GM18505 (cell line): Measurements from ENCODE around the gene ARHGAP35.

Experiments used
- ATAC-seq: cut with Tn5 transposase; IDR thresholded peaks from one replicate; pipeline ENCODE4 v1.9.1; 2021; ENCODE audit not compliant: unreplicated experiment
- POLR2A ChIP-seq: IDR thresholded peaks from 4 replicates; pipeline ENCODE4 v1.6.1; 2011; ENCODE audit warnings: borderline replicate concordance; ENCODE audit not compliant: insufficient read depth, insufficient read length; ENCODE audit errors: extremely low read depth

Gene ARHGAP35

DNA sequence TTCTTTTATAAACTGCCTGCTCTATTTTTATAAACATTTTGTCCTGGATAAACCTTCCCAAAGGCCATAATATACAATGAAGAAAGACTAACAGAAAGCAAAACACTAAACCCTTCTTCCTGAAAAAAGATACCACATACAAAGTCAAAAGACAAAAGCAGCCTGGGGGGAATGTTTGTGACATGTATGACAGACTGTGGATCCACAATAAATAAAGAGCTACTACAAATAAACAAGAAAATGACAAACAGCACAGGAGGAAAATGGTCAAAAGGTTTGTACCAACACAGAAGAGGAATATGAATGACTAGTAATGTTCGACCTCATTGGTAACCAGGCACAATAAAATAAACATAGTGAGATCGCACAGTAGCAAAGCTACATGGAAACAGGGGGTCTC, 29.9 kb upstream of the ARHGAP35 start:
- TF ChIP-seq POLR2A = no peak

DNA sequence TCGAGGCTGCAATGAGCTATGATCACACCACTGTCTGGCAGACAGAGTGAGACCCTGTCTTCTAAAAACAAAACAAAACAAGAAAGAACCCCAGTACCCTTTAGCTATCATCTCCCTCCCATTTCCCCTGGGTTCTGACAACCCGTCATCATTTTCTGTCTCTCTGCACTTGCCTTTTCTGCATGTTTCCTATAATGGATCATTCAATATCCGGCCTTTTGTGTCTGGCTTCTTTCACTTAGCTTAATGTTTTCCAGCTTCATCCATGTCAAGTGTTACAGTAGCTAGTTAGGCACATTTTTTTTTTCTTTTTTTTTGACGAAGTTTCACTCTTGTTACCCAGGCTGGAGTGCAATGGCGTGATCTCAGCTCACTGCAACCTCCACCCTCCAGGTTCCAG, 26.7 kb upstream of the ARHGAP35 start:
- TF ChIP-seq POLR2A = no peak

More for the DNA sequence above, 29.9 kb upstream of the ARHGAP35 start:
- no peak for ATAC-seq

DNA sequence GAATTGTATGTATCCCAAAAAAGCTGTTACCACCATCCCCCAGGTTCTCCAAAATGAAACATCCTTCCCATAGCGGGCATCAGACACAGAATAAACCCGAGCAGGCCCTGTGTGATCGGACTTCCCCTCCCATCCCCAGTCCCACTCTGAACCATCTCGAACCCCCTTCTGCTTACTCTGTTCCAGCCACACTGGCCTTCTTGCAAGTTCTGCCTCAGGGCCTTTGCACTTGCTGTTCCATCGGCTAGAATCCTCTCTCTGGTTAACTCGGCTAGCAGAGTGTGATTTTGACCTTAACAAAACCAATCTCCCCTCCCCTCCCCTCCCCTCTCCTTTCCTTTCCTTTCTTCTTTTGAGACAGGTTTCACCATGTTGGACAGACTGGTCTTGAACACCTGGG, 25.8 kb upstream of the ARHGAP35 start:
- TF ChIP-seq POLR2A = no peak
- no peak for ATAC-seq

More for the DNA sequence above, 26.7 kb upstream of the ARHGAP35 start:
- no peak for ATAC-seq

DNA sequence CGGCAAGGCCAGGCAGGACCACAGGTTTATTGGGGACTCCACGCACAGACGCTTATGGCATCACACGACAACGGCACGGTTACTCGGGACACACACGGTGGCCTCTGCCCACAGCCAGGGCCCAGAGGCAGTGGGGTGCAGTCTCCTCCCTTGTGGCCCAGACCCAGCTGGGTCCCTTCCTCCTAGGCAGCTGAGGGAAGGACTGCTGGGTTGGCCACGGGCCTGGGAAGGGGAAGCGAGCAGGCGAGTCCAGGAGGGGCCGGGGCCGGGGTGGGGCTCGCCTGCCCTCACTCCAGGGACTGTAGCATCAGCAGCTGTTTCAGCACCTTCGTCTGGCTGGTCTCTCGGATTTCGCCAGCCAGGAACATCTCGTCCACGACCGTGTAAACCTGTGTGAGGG, 22.6 kb upstream of the ARHGAP35 start:
- TF ChIP-seq POLR2A = no peak
- no peak for ATAC-seq

DNA sequence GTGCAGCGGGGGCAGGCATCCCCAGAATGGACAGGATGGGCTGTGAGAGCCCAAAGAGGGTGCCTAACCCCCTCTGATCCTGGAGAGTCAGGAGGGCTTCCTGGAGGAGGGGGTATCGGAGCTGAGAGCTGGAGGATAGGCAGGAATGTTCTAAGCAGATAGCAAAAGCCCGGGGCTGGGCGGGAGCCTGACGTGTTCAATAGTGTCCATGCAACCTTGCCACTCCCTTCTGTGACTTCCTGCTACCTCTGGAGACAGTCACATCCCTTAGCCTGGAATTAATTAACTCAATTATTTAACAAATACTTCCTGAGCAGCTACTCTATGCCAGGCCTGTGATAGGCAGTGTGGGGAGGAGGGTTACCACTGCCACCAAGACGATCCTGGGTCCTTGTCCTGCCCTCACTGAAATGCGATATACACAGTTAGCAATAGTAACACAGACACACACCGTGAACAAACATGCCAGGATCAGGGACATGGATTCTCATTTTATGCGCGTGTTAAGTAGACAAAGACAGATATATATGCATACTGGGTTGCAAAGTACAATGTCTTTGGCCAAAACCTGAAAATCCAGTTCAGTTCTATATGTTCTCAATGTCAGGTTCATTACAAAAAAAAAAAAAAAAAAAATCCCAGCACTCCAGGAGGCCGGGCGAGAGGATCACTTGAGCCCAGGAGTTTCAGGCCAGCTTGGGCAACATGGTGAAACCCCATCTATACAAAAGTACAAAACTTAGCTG, 20.9 kb upstream of the ARHGAP35 start:
- TF ChIP-seq POLR2A = no peak
- ATAC-seq = no peak

DNA sequence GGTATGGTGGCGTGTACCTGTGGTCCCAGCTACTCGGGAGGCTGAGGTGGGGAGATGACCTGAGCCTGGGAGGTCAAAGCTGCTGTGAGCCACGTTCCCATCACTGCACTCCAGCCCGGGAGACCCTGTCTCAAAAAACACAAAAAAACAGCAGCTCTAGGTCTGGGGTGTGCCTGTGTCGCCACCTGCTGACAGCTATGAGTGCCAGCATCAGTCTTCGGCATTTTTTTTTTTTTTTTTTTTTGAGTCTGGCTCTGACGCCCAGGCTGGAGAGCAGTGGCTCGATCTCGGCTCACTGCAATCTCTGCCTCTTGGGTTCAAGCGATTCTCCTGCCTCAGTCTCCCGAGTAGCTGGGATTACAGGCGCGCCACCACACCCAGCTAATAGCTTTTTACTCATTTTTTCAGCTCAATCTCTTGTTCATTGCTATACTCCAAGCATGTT, 20.3 kb upstream of the ARHGAP35 start:
- TF ChIP-seq POLR2A = no peak
- ATAC-seq = no peak

DNA sequence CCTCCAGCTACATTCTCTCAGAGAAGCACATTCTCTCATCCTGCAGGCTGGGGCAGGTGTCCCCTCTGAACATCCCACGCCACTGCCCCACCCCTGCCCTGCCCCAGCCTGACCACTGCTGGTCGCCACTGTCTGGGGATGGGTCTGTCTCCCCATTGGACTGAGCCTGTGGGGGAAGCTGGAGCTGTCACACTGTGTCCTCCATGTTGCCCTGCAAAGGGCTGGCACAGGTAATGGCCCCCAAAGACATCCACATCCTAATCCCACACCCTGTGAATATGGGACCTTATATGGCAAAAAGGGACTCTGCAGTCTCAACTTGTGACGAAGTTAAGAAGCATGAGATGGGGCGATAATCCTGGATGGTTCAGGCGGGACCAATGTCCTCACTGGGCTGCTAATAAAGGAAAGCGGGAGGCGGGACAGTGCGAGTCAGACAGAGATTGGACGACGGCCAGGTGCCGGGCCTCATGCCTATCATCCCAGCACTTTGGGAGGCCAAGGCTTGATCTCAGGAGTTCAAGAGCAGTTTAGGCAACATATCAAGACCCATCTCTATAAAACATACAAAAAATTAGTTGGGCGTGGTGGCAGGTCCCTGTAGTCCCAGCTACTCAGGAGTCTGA, 19.2 kb upstream of the ARHGAP35 start:
- ATAC-seq = no peak
- no peak for TF ChIP-seq POLR2A

DNA sequence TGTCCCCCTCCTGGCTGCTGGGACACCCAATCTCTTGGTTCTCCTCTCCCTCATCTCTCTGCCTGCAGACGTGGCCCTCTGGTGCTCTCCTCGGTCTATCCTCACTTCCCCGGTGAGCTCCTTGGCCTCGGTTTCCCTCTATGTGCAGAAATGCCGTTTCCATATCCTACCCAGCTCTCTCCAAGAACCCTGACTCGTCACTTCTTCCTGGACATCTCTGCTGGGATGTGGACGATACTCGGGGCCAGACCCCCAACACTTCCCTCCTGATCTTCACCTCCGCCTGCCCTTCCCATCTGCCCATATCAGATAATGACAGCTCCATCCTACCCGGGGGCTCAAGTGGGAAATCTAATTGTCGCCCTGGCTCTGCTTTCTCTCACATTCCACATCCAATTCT, 18.0 kb upstream of the ARHGAP35 start:
- no peak for ATAC-seq
- no peak for TF ChIP-seq POLR2A

DNA sequence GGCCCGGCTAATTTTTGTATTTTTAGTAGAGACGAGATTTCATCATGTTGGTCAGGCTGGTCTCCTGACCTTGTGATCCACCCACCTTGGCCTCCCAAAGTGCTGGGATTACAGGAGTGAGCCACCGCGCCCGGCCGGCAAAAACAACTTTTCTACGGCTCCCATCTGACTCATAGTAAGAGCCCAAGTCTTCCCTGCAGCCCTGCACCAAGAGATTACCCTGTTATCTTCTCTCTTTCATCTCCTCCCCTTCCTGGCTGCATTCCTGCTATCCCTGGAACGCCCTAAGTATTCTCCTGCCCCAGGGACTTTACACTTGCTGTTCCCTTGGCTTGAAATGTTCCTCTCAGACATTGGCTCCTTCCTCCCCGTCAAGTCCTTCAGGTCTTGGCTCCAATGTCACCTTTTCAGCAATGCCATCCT, 16.7 kb upstream of the ARHGAP35 start:
- ATAC-seq = no peak
- TF ChIP-seq POLR2A = no peak

DNA sequence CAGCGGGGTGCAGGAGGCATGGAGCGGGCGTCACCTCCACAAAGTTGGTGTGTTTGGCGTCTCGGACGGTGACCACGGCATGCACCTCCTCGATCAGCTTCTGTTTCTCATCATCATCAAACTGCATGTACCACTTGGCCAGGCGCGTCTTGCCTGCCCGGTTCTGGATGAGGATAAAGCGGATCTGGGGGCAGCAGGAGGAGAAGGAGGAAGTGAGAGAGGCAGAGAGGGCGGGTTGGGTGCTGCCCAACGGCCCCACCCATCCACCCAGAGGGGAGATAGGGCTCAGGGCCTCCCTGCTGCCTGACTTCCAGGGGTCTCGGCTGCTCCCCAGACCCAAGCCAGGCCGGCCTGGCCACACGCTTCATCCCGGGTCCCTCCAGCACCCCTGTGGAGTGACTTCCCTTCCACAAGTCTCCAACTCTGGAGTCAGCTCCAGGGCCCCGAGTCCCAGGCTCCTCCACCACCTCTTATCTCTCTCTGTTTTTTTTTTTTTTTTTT, 14.8 kb upstream of the ARHGAP35 start:
- ATAC-seq = no peak
- TF ChIP-seq POLR2A = no peak

DNA sequence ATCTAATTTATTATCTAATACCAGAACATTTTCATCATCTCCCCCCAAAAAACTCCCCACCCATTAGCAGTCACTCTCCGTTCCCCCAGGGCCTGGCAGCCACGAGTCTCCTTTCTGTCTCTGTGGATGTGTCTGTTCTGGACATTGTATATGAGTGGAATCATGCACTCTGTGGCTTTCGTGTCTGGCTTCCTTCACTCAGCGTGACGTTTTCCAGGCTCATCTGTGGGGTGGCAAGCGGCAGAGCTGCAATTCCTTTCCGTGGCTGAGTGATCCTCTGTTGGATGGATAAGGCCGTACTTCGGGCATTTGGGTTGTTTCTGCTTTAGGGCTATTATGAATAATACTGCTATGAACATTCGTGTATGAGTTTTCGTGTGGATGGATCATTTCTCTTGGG, 13.3 kb upstream of the ARHGAP35 start:
- TF ChIP-seq POLR2A = no peak
- no peak for ATAC-seq

DNA sequence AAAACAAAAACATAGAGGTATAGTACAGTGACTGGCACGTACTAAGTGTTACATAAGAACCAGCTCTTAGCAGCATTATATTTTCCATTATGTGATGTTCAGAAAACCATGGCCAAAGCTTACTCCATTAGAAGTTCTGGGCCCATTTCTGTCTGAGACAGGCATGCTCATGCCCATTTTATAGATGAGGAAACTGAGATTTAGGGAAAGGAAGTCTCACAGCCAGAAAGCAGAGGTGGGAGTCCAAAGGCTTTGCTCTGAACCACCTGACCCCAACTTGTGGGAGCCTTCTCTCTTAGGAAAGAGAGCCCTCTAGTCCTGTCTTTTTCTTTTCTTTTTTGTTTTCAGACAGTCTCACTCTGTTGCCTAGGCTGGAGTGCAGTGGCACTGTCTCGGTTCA, 12.4 kb upstream of the ARHGAP35 start:
- ATAC-seq = no peak
- TF ChIP-seq POLR2A = no peak

DNA sequence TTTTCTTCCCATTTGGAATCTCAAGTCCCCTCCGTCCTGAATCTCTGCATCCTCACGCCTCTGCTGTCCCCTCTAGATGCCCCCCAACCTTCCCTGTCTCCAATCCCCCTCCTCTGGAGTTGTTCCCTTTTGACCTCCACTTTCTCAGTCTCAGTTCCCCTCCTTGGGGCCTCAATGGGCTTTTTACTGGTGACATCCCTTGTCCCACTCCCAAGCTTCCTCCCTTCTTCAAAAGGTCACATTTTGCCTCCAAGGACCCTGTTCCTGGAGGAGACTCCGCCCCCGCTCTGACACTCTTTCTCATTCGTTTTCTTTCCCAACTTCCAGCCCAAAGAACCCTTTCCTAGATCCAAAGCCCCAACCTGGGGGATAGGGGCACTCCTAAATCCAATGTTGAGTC, 11.2 kb upstream of the ARHGAP35 start:
- ATAC-seq = no peak
- no peak for TF ChIP-seq POLR2A
